Stimulated activated naive B cell treated with anti-CD40 and anti-IgM and Interleukin-4, amounts not matched to agents 10 μg/mL and 1 μg/mL and 100 μg/mL, for 72 hours (primary cell): ENCODE measurements around the gene LIG3.
A peak's percentile ranks its signal among the peaks of the same experiment; 100 is the strongest.
"Not testable (repeated sequence)": the region's sequence is repeated elsewhere in the genome, so short reads cannot be mapped to it uniquely, and the experiment has no call there.

ENCODE experiments used
- ATAC-seq, 2 donors: fragments of 150-1000 bp; cut with Tn5 transposase; replicated peaks; 2 replicates each; pipeline ENCODE4 v1.10.0; 2021; ENCODE audit warnings: moderate library complexity in 1 of 2
- DNase-seq: peaks from one replicate; pipeline ENCODE4 v3.0.0; 2021
- H3K27ac Mint-ChIP-seq: one replicate; pipeline ENCODE4 v1.8.0; 2022; ENCODE audit warnings: mild to moderate bottlenecking, mixed read lengths
- H3K27me3 Mint-ChIP-seq, 2 donors: one replicate each; pipeline ENCODE4 v1.8.0; 2022; ENCODE audit warnings: mixed read lengths in 2 of 2
- H3K36me3 Mint-ChIP-seq, 2 donors: one replicate each; pipeline ENCODE4 v1.8.0; 2022; ENCODE audit warnings: mixed read lengths in 2 of 2, mild to moderate bottlenecking in 1 of 2
- H3K4me1 Mint-ChIP-seq, 2 donors: one replicate each; pipeline ENCODE4 v1.8.0; 2022; ENCODE audit warnings: mixed read lengths in 2 of 2, mild to moderate bottlenecking in 1 of 2
- H3K4me3 Mint-ChIP-seq, 2 donors: one replicate each; pipeline ENCODE4 v1.8.0; 2022; ENCODE audit warnings: mild to moderate bottlenecking in 2 of 2, mixed read lengths in 2 of 2, moderate library complexity in 1 of 2
- H3K9me3 Mint-ChIP-seq, 2 donors: one replicate each; pipeline ENCODE4 v1.8.0; 2022; ENCODE audit warnings: mixed read lengths in 2 of 2, mild to moderate bottlenecking in 1 of 2

The LIG3 gene

DNA sequence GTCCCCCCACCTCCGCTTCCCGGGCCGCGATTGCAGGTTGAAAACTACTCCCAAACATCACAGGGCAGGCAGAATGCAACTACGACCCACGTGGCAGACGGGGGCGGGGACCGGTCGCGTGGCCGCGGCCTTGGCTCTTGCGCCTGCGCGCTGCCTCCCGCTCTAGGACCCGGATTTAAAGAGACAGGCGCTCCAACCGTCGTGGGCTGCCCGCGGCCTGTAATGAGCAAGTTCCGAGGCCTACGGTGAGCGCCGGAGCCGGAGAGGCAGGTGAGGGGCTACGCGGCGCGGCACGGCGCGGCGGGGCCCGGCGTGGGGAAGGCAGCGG lies at the start of gene LIG3:
Gene LIG3, plus strand, starts transcription at position 160 of the 328 bp plus-strand sequence. CDS start 2,494 bp downstream, outside the sequence.
- H3K27ac Mint-ChIP-seq, result peak within 1 kb of the TSS; percentile 99
- peaks cover 15 to 17% of the 10 kb centered on the region in 2 donors for H3K36me3 Mint-ChIP-seq
- DNase-seq (peak; percentile 92), ATAC-seq (peak; percentile 83 to 86)
- no peaks in the 10 kb centered on the region for H3K9me3 Mint-ChIP-seq
- H3K4me1 Mint-ChIP-seq, result peaks cover 26 to 49% of the 10 kb centered on the region in 2 donors
- no peaks in the 10 kb centered on the region for H3K27me3 Mint-ChIP-seq
- H3K4me3 Mint-ChIP-seq, result peak within 1 kb of the TSS; percentile 98 to 99

DNA sequence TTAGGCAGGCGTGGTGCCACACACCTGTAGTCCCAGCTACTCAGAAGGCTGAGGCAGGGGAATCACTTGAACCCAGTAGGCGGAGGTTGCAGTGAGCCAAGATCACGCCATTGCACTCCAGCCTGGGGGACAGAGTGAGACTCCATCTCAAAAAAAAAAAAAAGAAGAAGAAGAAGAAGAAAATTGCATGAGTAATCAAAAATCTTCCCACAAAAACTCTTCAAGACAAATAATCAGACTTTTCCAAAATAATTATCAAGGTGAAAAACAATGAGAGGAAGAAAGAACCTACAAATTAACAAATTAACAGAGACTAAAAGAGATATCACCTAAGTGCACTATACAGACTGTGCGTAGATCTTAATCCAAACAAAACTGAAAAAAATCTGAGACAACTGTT lies 29.5 kb upstream of the LIG3 start:
- not testable (repeated sequence) for H3K4me1 Mint-ChIP-seq, H3K36me3 Mint-ChIP-seq, H3K27me3 Mint-ChIP-seq, H3K27ac Mint-ChIP-seq, H3K9me3 Mint-ChIP-seq, DNase-seq, ATAC-seq, H3K4me3 Mint-ChIP-seq

DNA sequence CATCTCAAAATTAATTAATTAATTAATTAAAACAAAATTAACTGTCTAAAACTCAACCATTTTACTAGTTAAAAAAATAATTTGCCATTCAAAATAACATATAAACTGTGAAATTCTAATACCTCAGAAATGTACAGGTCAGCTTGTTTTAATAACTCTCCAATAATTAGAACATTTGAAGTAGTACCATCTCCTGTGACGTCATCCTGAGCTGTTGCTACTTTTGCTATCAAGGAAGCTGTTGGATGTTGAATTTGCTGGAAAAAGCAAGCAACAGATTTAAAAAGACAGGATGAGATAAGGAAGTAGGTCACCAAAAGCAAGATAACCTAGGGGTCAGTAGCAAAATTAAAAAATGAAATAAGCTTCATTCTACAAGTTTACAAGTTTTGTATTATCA lies 21.9 kb upstream of the LIG3 start:
- peaks cover 12 to 15% of the 10 kb centered on the region in 2 donors for H3K4me1 Mint-ChIP-seq
- peaks cover 7 to 20% of the 10 kb centered on the region in 2 donors for H3K27me3 Mint-ChIP-seq
- ATAC-seq (no peak), DNase-seq (no peak)
- peaks cover 8 to 16% of the 10 kb centered on the region in 2 donors for H3K36me3 Mint-ChIP-seq
- no peak overlapping the region for H3K4me3 Mint-ChIP-seq
- H3K27ac Mint-ChIP-seq, result no peak overlapping the region
- H3K9me3 Mint-ChIP-seq, result peaks cover 2 to 5% of the 10 kb centered on the region in 2 donors

GRCh38 chr17:34961093-34961911 lies 19.0 kb upstream of the LIG3 start, which contains the start of the genes CCT6B and ZNF830:
TSS of gene CCT6B (minus strand) at chr17:34961460. CDS start at chr17:34961393, 67 bp downstream.
TSS of gene ZNF830 (plus strand) at chr17:34961540. CDS start at chr17:34961567, 27 bp downstream.
- ATAC-seq, result peak; percentile 96 to 97

DNA sequence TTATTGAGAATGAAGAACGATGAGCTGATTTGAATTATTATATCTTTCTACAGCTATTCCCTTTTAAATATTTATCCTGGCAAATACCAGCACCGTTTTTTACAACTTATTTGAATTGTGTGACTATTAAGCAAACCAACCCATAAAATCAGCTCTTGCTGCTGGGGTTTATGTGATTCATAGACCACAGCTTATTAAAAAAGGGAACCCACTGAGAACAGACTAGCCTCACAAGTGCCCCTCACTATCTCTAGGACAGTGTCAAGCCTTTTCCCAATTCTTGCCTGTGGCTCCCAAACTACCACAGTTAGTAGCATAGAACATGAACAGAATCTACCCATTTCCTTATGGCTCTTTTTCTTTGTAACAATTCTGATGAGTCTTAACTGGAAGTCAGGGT lies 6.1 kb upstream of the LIG3 start:
- Mint-ChIP-seq H3K4me3 (no peak overlapping the region), H3K36me3 (peaks cover 4 to 11% of the 10 kb centered on the region in 2 donors), H3K4me1 (peaks cover under 1% of the 10 kb centered on the region in 2 donors), H3K9me3 (no peaks in the 10 kb centered on the region), H3K27ac (no peak overlapping the region), H3K27me3 (no peaks in the 10 kb centered on the region)
- no peak for ATAC-seq
- DNase-seq, result no peak

More at GRCh38 chr17:34961093-34961911, 19.0 kb upstream of the LIG3 start, which contains the start of the genes CCT6B and ZNF830:
- H3K9me3 Mint-ChIP-seq, result peaks cover 2 to 5% of the 10 kb centered on the region in 2 donors
- H3K36me3 Mint-ChIP-seq, result peaks cover 22 to 27% of the 10 kb centered on the region in 2 donors
- peak; percentile 87 for DNase-seq
- H3K27ac Mint-ChIP-seq, result peak within 1 kb of the TSS; percentile 99
- peaks cover 16 to 21% of the 10 kb centered on the region in 2 donors for H3K4me1 Mint-ChIP-seq
- peaks cover 5 to 18% of the 10 kb centered on the region in 2 donors for H3K27me3 Mint-ChIP-seq
- peak within 1 kb of the TSS; percentile 88 to 97 for H3K4me3 Mint-ChIP-seq

DNA sequence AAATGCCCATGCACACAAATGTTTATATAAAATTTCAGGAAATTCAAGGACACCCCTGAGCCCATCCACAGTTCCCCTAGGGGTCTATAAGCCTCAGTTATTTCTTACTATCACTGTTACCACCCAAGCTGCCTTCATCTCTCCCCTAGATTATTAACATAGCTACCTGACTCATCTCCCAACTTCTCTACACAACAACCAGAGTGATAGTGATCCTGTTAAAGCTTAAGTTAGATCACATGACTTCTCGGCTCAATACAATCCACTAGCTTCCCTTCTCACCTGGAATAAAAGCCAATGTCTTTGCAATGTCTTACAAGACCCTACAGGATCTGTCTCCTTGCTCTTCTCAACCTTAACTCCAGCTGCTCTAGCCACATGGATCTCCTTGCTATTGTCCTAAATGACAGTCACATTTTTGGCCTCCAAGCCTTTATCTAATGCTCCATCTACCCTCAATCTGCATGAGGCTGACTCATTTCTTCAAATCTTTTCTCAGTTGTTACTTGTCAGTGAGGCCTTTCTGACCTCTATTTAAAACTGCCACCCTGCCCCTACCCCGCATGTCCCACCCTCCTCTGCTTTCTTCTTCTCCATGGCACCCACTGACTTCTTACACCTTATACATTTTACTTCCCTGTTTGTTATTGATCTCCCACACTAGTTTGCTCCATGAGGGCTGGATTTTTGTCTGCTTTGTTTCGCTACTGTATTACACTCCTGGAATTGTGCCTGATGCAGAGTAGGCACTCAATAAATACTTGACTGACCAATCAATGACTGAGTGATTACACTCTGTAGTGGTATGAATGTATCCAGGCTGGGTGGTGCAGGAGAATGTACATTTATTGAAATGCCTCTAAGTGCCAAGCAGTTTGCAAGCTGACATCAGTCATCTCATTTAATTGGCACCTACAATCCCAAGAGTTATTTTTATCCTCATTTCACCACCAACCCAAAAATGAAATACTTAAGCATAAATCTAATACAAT lies 5.2 kb upstream of the LIG3 start:
- Mint-ChIP-seq H3K9me3 (no peaks in the 10 kb centered on the region), H3K27ac (no peak overlapping the region), H3K4me3 (no peak overlapping the region), H3K36me3 (peaks cover 0 to 7% of the 10 kb centered on the region in 2 donors), H3K27me3 (no peaks in the 10 kb centered on the region), H3K4me1 (peaks cover 8 to 10% of the 10 kb centered on the region in 2 donors)
- ATAC-seq, result no peak
- no peak for DNase-seq

DNA sequence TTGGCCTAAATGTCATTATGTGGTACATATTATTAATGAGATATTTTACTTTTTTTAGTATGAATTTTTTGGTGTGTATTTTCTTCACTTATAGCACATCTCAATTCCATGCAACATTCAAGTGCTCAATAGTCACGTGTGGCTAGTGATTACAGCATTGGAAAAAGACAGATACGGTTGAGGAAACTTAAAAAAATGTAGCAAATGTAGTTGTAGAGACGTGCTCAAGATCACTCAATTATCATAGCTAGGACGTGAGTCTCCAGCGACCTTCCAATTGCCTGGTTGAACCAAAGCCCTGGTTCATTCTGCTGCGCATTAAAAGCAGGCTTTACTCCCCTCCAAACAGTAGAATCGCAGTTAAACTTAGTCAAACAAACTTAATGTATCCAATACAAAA lies 1.2 kb upstream of the LIG3 start:
- H3K36me3 Mint-ChIP-seq, result peaks cover 12 to 15% of the 10 kb centered on the region in 2 donors
- H3K4me3 Mint-ChIP-seq, result peak overlapping the region in 1 of 2 donors; percentile 99
- H3K27me3 Mint-ChIP-seq, result no peaks in the 10 kb centered on the region
- H3K27ac Mint-ChIP-seq, result no peak overlapping the region
- peaks cover 25 to 41% of the 10 kb centered on the region in 2 donors for H3K4me1 Mint-ChIP-seq
- no peaks in the 10 kb centered on the region for H3K9me3 Mint-ChIP-seq
- ATAC-seq, result no peak
- no peak for DNase-seq

- Mint-ChIP-seq H3K4me3 (peak overlapping the region; percentile 98 to 99), H3K4me1 (peaks cover 25 to 47% of the 10 kb centered on the region in 2 donors), H3K9me3 (no peaks in the 10 kb centered on the region), H3K36me3 (peaks cover 14 to 15% of the 10 kb centered on the region in 2 donors), H3K27me3 (no peaks in the 10 kb centered on the region), H3K27ac (peak overlapping the region; percentile 99)
- ATAC-seq (no peak), DNase-seq (no peak)
Observed at GRCh38 chr17:34979650-34980352, 511 bp upstream of the LIG3 start.

GRCh38 chr17:34980681-34981537 lies 597 bp downstream of the LIG3 start:
- Mint-ChIP-seq H3K4me3 (peak overlapping the region; percentile 98 to 99), H3K27me3 (no peaks in the 10 kb centered on the region), H3K36me3 (peaks cover 17 to 19% of the 10 kb centered on the region in 2 donors), H3K27ac (peak overlapping the region; percentile 99), H3K4me1 (peaks cover 28 to 53% of the 10 kb centered on the region in 2 donors), H3K9me3 (no peaks in the 10 kb centered on the region)
- DNase-seq (peak; percentile 61), ATAC-seq (peak; percentile 88 to 92)

GRCh38 chr17:34981538-34982241 lies 1.4 kb downstream of the LIG3 start:
- no peaks in the 10 kb centered on the region for H3K9me3 Mint-ChIP-seq
- no peaks in the 10 kb centered on the region for H3K27me3 Mint-ChIP-seq
- peak overlapping the region; percentile 88 to 93 for H3K4me3 Mint-ChIP-seq
- DNase-seq, result no peak
- peaks cover 28 to 53% of the 10 kb centered on the region in 2 donors for H3K4me1 Mint-ChIP-seq
- H3K27ac Mint-ChIP-seq, result peak overlapping the region; percentile 96
- no peak for ATAC-seq
- H3K36me3 Mint-ChIP-seq, result peaks cover 19 to 27% of the 10 kb centered on the region in 2 donors

DNA sequence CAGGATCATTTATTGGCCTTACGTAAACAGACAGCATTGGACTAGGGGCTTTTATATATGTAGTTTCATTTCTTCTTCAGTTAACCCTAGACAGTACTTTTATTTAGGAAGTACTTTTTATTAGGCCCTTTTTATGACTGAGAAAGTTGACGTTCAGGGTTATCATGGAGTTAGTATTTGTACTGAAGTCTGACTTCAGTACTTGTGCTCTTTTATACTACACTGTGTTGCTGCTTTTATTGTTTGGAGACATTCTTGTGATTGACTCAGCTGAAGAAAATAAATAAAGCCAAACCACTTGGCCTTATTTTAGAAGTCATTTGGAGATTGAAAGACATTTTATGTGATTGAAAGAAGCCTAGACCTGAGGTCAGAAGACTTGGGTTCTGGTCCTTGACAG lies 6.9 kb downstream of the LIG3 start:
- ATAC-seq, result no peak
- DNase-seq, result no peak
- peaks cover 37 to 64% of the 10 kb centered on the region in 2 donors for H3K36me3 Mint-ChIP-seq
- no peaks in the 10 kb centered on the region for H3K9me3 Mint-ChIP-seq
- no peaks in the 10 kb centered on the region for H3K27me3 Mint-ChIP-seq
- no peak overlapping the region for H3K27ac Mint-ChIP-seq
- no peak overlapping the region for H3K4me3 Mint-ChIP-seq
- H3K4me1 Mint-ChIP-seq, result peaks cover 12 to 34% of the 10 kb centered on the region in 2 donors

DNA sequence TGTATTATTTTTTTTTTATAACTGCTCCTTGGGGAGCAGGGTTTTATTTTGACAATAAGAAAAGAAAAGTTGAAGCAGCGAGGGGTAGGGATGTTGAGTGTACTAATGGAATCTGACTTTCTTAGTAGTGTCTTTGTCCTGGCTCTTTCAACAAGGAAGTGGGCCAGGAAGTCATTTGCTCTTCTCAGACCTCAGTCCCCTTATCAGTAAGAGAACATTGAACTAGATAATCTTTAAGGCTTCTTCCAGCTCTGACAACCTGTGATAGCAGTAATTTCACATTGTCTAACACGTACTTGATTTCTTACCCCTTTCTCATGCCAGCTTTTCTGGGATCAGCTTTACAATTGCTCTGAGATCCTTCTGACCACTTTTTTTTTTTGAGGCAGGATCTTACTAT lies 8.3 kb downstream of the LIG3 start:
- Mint-ChIP-seq H3K4me1 (peaks cover 7 to 23% of the 10 kb centered on the region in 2 donors), H3K4me3 (no peak overlapping the region), H3K27ac (no peak overlapping the region), H3K36me3 (peaks cover 30 to 69% of the 10 kb centered on the region in 2 donors), H3K27me3 (no peaks in the 10 kb centered on the region), H3K9me3 (no peaks in the 10 kb centered on the region)
- DNase-seq (no peak), ATAC-seq (no peak)
